Mesodermal cell (in vitro differentiated cells): ENCODE results near the gene ATXN7.
A peak's percentile ranks its signal among the peaks of the same experiment; 100 is the strongest.

ENCODE experiments used
- H3K27ac ChIP-seq: 2 replicates; pipeline ENCODE4 v1.7.0; 2013; ENCODE audit warnings: mild to moderate bottlenecking, low read depth, low read length, moderate library complexity; ENCODE audit not compliant: severe bottlenecking
- H3K36me3 ChIP-seq: 2 replicates; pipeline ENCODE4 v1.7.1; 2013; ENCODE audit warnings: mild to moderate bottlenecking, low read length, moderate library complexity; ENCODE audit not compliant: control insufficient read depth, insufficient read depth
- H3K4me1 ChIP-seq: one replicate; pipeline ENCODE4 v1.7.1; 2013; ENCODE audit warnings: mild to moderate bottlenecking, low read length; ENCODE audit not compliant: insufficient read depth, control insufficient read depth, poor library complexity, severe bottlenecking
- H3K4me3 ChIP-seq: 2 replicates; pipeline ENCODE4 v1.7.0; 2013; ENCODE audit warnings: low read length, control low read depth, mild to moderate bottlenecking; ENCODE audit not compliant: insufficient read depth, poor library complexity, severe bottlenecking; ENCODE audit errors: extremely low read depth
- H3K9me3 ChIP-seq: 2 replicates; pipeline ENCODE4 v1.7.1; 2013; ENCODE audit warnings: mild to moderate bottlenecking, low read length, moderate library complexity; ENCODE audit not compliant: control insufficient read depth
- WGBS, 2 experiments: methylation state at CpG; one replicate each; pipeline ENCODE4 v1.1.5; 2013; ENCODE audit warnings: missing lambda C conversion rate in 2 of 2; ENCODE audit not compliant: insufficient coverage in 2 of 2; 5-methylcytosine and 5-hydroxymethylcytosine counted together

Gene ATXN7

GRCh38 chr3:63966007-63966406, 102.3 kb downstream of the ATXN7 start:
- Histone ChIP-seq H3K4me3 (no peak overlapping the region), H3K27ac (no peak overlapping the region), H3K4me1 (peaks cover 34% of the 10 kb centered on the region), H3K36me3 (no peaks in the 10 kb centered on the region), H3K9me3 (no peaks in the 10 kb centered on the region)
- WGBS, 2 experiments: 100% methylated on average over 3 of the region's 4 CpGs

GRCh38 chr3:63966871-63967270, 103.2 kb downstream of the ATXN7 start:
- whole genome bisulfite sequencing, 2 experiments: no CpG with 5 or more reads among the region's 1 CpG
- no peaks in the 10 kb centered on the region for H3K36me3 ChIP-seq
- H3K27ac ChIP-seq: no peak overlapping the region
- H3K4me1 ChIP-seq: peaks cover 42% of the 10 kb centered on the region
- H3K9me3 ChIP-seq: no peaks in the 10 kb centered on the region
- no peak overlapping the region for H3K4me3 ChIP-seq

GRCh38 chr3:63967675-63968611, 104.3 kb downstream of the ATXN7 start:
- WGBS, 2 experiments: 63 to 65% methylated on average over 6 to 9 of the region's 11 CpGs
- peaks cover 53% of the 10 kb centered on the region for H3K4me1 ChIP-seq
- H3K36me3 ChIP-seq: peaks cover 2% of the 10 kb centered on the region
- H3K4me3 ChIP-seq: no peak overlapping the region
- peak overlapping the region; percentile 58 for H3K27ac ChIP-seq
- no peaks in the 10 kb centered on the region for H3K9me3 ChIP-seq

GRCh38 chr3:63968612-63969350, 105.1 kb downstream of the ATXN7 start:
- H3K4me3 ChIP-seq: no peak overlapping the region
- H3K4me1 ChIP-seq: peaks cover 55% of the 10 kb centered on the region
- peaks cover 10% of the 10 kb centered on the region for H3K36me3 ChIP-seq
- H3K9me3 ChIP-seq: no peaks in the 10 kb centered on the region
- peak overlapping the region; percentile 58 for H3K27ac ChIP-seq
- 60% methylated on average over 1 of the region's 3 CpGs; no CpG with 5 or more reads in 1 of the 2 experiments for WGBS, 2 experiments

- 65 to 67% methylated on average over 2 of the region's 2 CpGs for WGBS, 2 experiments
- Histone ChIP-seq H3K36me3 (peaks cover 21% of the 10 kb centered on the region), H3K4me3 (no peak overlapping the region), H3K4me1 (peaks cover 55% of the 10 kb centered on the region), H3K9me3 (no peaks in the 10 kb centered on the region), H3K27ac (peak overlapping the region; percentile 71)
Measured at GRCh38 chr3:63969876-63970275, 106.2 kb downstream of the ATXN7 start.

GRCh38 chr3:63970631-63971475, 107.2 kb downstream of the ATXN7 start:
- no peak overlapping the region for H3K4me3 ChIP-seq
- H3K36me3 ChIP-seq: peaks cover 21% of the 10 kb centered on the region
- H3K9me3 ChIP-seq: no peaks in the 10 kb centered on the region
- WGBS, 2 experiments: 0 to 11% methylated on average over 2 to 9 of the region's 11 CpGs
- peaks cover 59% of the 10 kb centered on the region for H3K4me1 ChIP-seq
- H3K27ac ChIP-seq: peak overlapping the region; percentile 71

- Histone ChIP-seq H3K4me3 (no peak overlapping the region), H3K9me3 (no peaks in the 10 kb centered on the region), H3K27ac (peak overlapping the region; percentile 47), H3K4me1 (peaks cover 67% of the 10 kb centered on the region), H3K36me3 (peaks cover 21% of the 10 kb centered on the region)
- 67% methylated on average over 1 of the region's 2 CpGs; no CpG with 5 or more reads in 1 of the 2 experiments for WGBS, 2 experiments
Measured at GRCh38 chr3:63972196-63972595, 108.5 kb downstream of the ATXN7 start.

- H3K9me3 ChIP-seq: no peaks in the 10 kb centered on the region
- WGBS, 2 experiments: 76 to 87% methylated on average over 3 to 4 of the region's 4 CpGs
Measured at GRCh38 chr3:63972987-63973386, 109.3 kb downstream of the ATXN7 start.

GRCh38 chr3:63973406-63973805, 109.7 kb downstream of the ATXN7 start:
- Histone ChIP-seq H3K27ac (no peak overlapping the region), H3K4me1 (peaks cover 60% of the 10 kb centered on the region), H3K9me3 (no peaks in the 10 kb centered on the region), H3K36me3 (peaks cover 21% of the 10 kb centered on the region), H3K4me3 (no peak overlapping the region)
- 96% methylated on average over 7 to 8 of the region's 8 CpGs for WGBS, 2 experiments

More at GRCh38 chr3:63972987-63973386, 109.3 kb downstream of the ATXN7 start:
- H3K27ac ChIP-seq: peak overlapping the region; percentile 47
- peaks cover 21% of the 10 kb centered on the region for H3K36me3 ChIP-seq
- peaks cover 64% of the 10 kb centered on the region for H3K4me1 ChIP-seq
- no peak overlapping the region for H3K4me3 ChIP-seq

- Histone ChIP-seq H3K36me3 (peaks cover 25% of the 10 kb centered on the region), H3K27ac (no peak overlapping the region), H3K9me3 (no peaks in the 10 kb centered on the region), H3K4me3 (no peak overlapping the region), H3K4me1 (peaks cover 60% of the 10 kb centered on the region)
- 100% methylated on average over 1 of the region's 1 CpG for WGBS, 2 experiments
Measured at GRCh38 chr3:63974451-63974850, 110.8 kb downstream of the ATXN7 start.
